HG03060 (cell line): Measurements from ENCODE around the gene PDZRN4.
"Not testable (repeated sequence)": the region's sequence is repeated elsewhere in the genome, so short reads cannot be mapped to it uniquely, and the experiment has no call there.

Experiments
- ATAC-seq: cut with Tn5 transposase; IDR thresholded peaks from one replicate; pipeline ENCODE4 v1.9.1; 2021; ENCODE audit warnings: low read depth, moderate number of reproducible peaks; ENCODE audit not compliant: unreplicated experiment

Gene PDZRN4

GRCh38 chr12:41277946-41278267, 89.8 kb downstream of the PDZRN4 start:
- ATAC-seq = no peak

- not testable (repeated sequence) for ATAC-seq
Observed at GRCh38 chr12:41280341-41281095, 92.4 kb downstream of the PDZRN4 start.

- not testable (repeated sequence) for ATAC-seq
Observed at GRCh38 chr12:41285470-41285869, 97.3 kb downstream of the PDZRN4 start.

GRCh38 chr12:41286426-41286825, 98.3 kb downstream of the PDZRN4 start:
- ATAC-seq = no peak

GRCh38 chr12:41287500-41288141, 99.5 kb downstream of the PDZRN4 start:
- no peak for ATAC-seq

GRCh38 chr12:41288142-41288811, 100.2 kb downstream of the PDZRN4 start:
- ATAC-seq = no peak

- no peak for ATAC-seq
Observed at GRCh38 chr12:41289501-41289900, 101.4 kb downstream of the PDZRN4 start.

GRCh38 chr12:41293011-41293410, 104.9 kb downstream of the PDZRN4 start:
- ATAC-seq = no peak

GRCh38 chr12:41293461-41293860, 105.3 kb downstream of the PDZRN4 start:
- ATAC-seq = no peak

- ATAC-seq = no peak
Observed at GRCh38 chr12:41302979-41303403, 114.9 kb downstream of the PDZRN4 start.

GRCh38 chr12:41304526-41304925, 116.4 kb downstream of the PDZRN4 start:
- ATAC-seq = no peak

- ATAC-seq = no peak
Observed at GRCh38 chr12:41310367-41310766, 122.2 kb downstream of the PDZRN4 start.

- ATAC-seq = no peak
Observed at GRCh38 chr12:41311883-41312282, 123.8 kb downstream of the PDZRN4 start.

- ATAC-seq = not testable (repeated sequence)
Observed at GRCh38 chr12:41312451-41312850, 124.3 kb downstream of the PDZRN4 start.

GRCh38 chr12:41325336-41325735, 137.2 kb downstream of the PDZRN4 start:
- ATAC-seq = no peak

GRCh38 chr12:41327096-41327895, 139.2 kb downstream of the PDZRN4 start:
- ATAC-seq = no peak

- no peak for ATAC-seq
Observed at GRCh38 chr12:41333974-41334373, 145.9 kb downstream of the PDZRN4 start.

- no peak for ATAC-seq
Observed at GRCh38 chr12:41334390-41334789, 146.3 kb downstream of the PDZRN4 start.

GRCh38 chr12:41336041-41336549, 148.0 kb downstream of the PDZRN4 start:
- no peak for ATAC-seq

- ATAC-seq = no peak
Observed at GRCh38 chr12:41339784-41340183, 151.7 kb downstream of the PDZRN4 start.
